ENCODE results near the gene TMEM186. TPM values are rescaled to one million over a fixed set of nuclear protein-coding genes. Genes with fewer than 3 reads are reported as not detected.

The TMEM186 gene, protein sequence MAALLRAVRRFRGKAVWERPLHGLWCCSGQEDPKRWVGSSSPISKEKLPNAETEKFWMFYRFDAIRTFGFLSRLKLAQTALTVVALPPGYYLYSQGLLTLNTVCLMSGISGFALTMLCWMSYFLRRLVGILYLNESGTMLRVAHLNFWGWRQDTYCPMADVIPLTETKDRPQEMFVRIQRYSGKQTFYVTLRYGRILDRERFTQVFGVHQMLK
- total RNA-seq: 5.3 and 6.0 TPM in 2 replicates

DNA sequence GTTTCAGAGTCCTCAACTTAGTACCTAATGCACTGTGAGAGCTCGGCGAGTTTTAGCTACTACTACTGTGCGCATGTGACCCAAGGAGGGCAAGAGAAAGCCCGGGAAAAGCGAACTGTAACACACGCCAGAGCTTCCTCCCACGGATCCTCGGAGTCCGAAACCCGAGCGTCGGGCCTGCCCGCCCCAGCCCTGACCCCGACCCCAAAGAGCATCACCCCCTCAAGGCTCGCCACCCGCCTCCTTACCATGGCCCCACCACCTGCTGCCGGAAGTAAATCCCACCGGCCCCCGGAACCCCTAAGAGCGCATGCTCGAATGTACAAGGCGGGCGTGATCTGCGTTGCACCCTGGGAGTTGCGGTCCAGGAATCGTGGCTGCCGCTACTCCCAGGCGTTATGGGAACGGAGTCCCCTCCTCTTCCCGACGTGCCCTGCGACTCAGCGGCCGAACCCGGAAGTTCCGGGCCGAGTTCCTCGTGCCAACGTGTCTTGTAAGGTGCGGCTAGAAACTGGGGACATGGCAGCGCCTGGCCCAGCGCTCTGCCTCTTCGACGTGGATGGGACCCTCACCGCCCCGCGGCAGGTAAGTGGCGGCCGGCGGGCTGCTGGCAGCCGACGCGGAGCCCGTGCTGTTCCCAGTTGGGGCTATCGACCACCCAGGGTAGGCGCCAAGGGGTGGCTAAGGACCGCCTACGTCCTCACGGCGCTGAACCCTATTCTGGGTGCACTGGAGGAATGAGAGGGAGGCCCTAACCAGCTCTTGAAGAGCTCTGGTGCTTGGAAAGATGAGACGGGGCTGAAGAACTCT lies at the start of gene TMEM186, which contains the start of gene PMM2:
TMEM186 (minus strand) TSS at position 276 of the 810 bp plus-strand sequence; CDS start at position 251, 25 bp downstream.
PMM2 (plus strand) TSS at position 476 of the 810 bp plus-strand sequence; CDS start at position 520, 44 bp downstream.

Other genes starting within 250 kb of the TMEM186 start
- not detected in 2 replicates for gene TMEM114, start 207.1 kb downstream of the TMEM186 start, total RNA-seq
- gene METTL22, start 175.9 kb downstream of the TMEM186 start, total RNA-seq: 16.2 and 18.8 TPM in 2 replicates
- gene ABAT, start 123.0 kb downstream of the TMEM186 start, total RNA-seq: 0.38 and 1.4 TPM in 2 replicates
- 26.5 TPM in 2 replicates for gene PMM2, start 200 bp upstream of the TMEM186 start, total RNA-seq
- 113 and 166 TPM in 2 replicates for gene CARHSP1, start 71.4 kb upstream of the TMEM186 start, total RNA-seq
- gene LITAFD, start 84.7 kb upstream of the TMEM186 start, total RNA-seq: not detected in 2 replicates
- gene USP7, start 166.3 kb upstream of the TMEM186 start, total RNA-seq: 60.6 and 80.6 TPM in 2 replicates